LNCaP clone FGC (cell line): ENCODE data around the gene PC.

Experiments
- DNase-seq: peaks from one replicate; pipeline ENCODE4 v3.0.0-alpha.2; 2011; ENCODE audit warnings: low read depth
- H3K4me3 ChIP-seq: 2 replicates; pipeline ENCODE4 v1.5.1; 2011; ENCODE audit warnings: mild to moderate bottlenecking, low read depth, low read length, control low read depth
- CTCF ChIP-seq: IDR thresholded peaks from 2 replicates; pipeline ENCODE4 v1.5.1; 2012; ENCODE audit warnings: mild to moderate bottlenecking; ENCODE audit not compliant: control insufficient read depth, insufficient read depth; ENCODE audit errors: extremely low read depth

Gene PC

GRCh38 chr11:66986178-66986545 is 28.0 kb upstream of the PC start:
- TF ChIP-seq CTCF: no peak
- peak; percentile 3 for DNase-seq
- H3K4me3 ChIP-seq: no peak overlapping the region

GRCh38 chr11:66985508-66986177 is 27.5 kb upstream of the PC start:
- no peak for TF ChIP-seq CTCF

GRCh38 chr11:66983275-66983924 is 25.2 kb upstream of the PC start:
- H3K4me3 ChIP-seq: no peak overlapping the region
- no peak for DNase-seq
- TF ChIP-seq CTCF: no peak

More at GRCh38 chr11:66985508-66986177, 27.5 kb upstream of the PC start:
- H3K4me3 ChIP-seq: no peak overlapping the region
- DNase-seq: peak; percentile 88

- no peak for TF ChIP-seq CTCF
- H3K4me3 ChIP-seq: no peak overlapping the region
- DNase-seq: no peak
Observed at GRCh38 chr11:66981976-66982578, 23.9 kb upstream of the PC start.

- DNase-seq: no peak
- no peak overlapping the region for H3K4me3 ChIP-seq
Observed at GRCh38 chr11:66979336-66979980, 21.3 kb upstream of the PC start.

GRCh38 chr11:66978717-66979116 is 20.5 kb upstream of the PC start:
- no peak overlapping the region for H3K4me3 ChIP-seq
- DNase-seq: no peak
- no peak for TF ChIP-seq CTCF

More at GRCh38 chr11:66979336-66979980, 21.3 kb upstream of the PC start:
- TF ChIP-seq CTCF: no peak
